Measurements from ENCODE around the gene PUS10.

GRCh38 chr2:60957643-60958042, 60.4 kb downstream of the PUS10 start:
- TF ChIP-seq POLR2A (IDR thresholded peaks at IDR 0.05) (no peak), CTCF (IDR thresholded peaks at IDR 0.05) (no peak)
